Measurements from ENCODE around the gene APOL4. TPM values are rescaled to one million over a fixed set of nuclear protein-coding genes. Genes with fewer than 3 reads are reported as not detected.
A peak's percentile ranks its signal among the peaks of the same experiment; 100 is the strongest.

APOL4 gene
- total and polyA plus RNA-seq, 7 donors, result 1.2 to 14.0 (median 4.8) TPM

DNA sequence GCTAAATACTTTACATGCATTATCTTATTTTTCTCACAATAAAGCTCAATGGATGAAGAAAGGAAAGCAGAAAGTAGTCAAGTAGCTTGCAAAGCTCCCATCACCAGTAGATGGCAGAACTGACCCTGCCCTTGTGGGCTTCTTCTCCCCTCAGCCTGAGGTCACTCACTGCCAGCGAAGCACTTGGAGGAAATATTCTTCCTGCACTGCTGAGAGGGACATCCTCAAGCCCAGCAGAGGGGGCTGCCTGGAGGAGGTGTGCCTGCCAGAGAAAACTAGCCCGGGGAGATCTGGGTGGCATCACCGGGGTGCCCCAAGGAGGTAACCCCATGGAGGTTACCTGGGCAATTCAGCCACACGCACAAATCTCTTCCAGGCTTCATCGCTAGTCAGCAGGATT is 6.6 kb downstream of the APOL4 start:
- Histone ChIP-seq H3K4me1 (peaks cover 0 to 28% (median 3%) of the 10 kb centered on the region in 4 donors), H3K4me3 (no peak overlapping the region), H3K27me3 (no peaks in the 10 kb centered on the region), H3K36me3 (no peaks in the 10 kb centered on the region), H3K27ac (peak overlapping the region in 1 of 4 donors; percentile 18), H3K9me3 (no peaks in the 10 kb centered on the region)
- intact Hi-C loops (cut with DNase I), result loop anchor here (1.0 to 5.0 kb wide), 3 partner anchors 42 to 291 kb away; partner anchors contain the start of gene APOL2
- TF ChIP-seq, protein P1, sequence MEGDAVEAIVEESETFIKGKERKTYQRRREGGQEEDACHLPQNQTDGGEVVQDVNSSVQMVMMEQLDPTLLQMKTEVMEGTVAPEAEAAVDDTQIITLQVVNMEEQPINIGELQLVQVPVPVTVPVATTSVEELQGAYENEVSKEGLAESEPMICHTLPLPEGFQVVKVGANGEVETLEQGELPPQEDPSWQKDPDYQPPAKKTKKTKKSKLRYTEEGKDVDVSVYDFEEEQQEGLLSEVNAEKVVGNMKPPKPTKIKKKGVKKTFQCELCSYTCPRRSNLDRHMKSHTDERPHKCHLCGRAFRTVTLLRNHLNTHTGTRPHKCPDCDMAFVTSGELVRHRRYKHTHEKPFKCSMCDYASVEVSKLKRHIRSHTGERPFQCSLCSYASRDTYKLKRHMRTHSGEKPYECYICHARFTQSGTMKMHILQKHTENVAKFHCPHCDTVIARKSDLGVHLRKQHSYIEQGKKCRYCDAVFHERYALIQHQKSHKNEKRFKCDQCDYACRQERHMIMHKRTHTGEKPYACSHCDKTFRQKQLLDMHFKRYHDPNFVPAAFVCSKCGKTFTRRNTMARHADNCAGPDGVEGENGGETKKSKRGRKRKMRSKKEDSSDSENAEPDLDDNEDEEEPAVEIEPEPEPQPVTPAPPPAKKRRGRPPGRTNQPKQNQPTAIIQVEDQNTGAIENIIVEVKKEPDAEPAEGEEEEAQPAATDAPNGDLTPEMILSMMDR (IDR thresholded peaks at IDR 0.05), result peak; percentile 68 to 80 (median 75)
- TF ChIP-seq POLR2AphosphoS5 (IDR thresholded peaks at IDR 0.05), result no peak
- peak; percentile 88 for DNase-seq
- 46 to 52% methylated on average over 5 of the region's 5 CpGs for WGBS, 2 donors

DNA sequence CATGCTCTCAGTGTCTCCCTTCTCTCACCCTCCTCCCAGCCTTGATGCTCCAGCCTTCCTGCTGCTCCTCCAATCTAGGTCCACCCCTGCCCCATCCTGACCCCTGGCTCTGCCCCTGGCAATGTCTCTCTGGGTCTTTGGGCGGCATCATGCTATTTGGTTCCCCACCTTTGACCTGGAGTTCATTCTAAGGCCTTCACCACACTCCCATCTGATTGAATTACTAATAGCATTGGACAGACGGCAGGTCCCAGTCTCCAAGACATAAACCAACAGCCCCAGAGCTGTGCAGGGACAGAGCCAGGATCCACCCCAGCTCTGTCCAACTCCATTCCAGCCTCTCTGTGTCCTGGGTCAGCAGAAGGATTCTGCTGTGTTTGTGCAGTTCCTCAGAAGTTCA is 7.2 kb downstream of the APOL4 start:
- Histone ChIP-seq H3K9me3 (no peaks in the 10 kb centered on the region), H3K36me3 (no peaks in the 10 kb centered on the region), H3K27ac (no peak overlapping the region), H3K4me3 (no peak overlapping the region), H3K4me1 (peaks cover 0 to 28% (median 3%) of the 10 kb centered on the region in 4 donors), H3K27me3 (no peaks in the 10 kb centered on the region)
- WGBS, 2 donors, result 79 to 89% methylated on average over 2 of the region's 2 CpGs
- intact Hi-C loops (cut with DNase I), result loop anchor here (1.0 to 2.0 kb wide), 2 partner anchors 84 to 292 kb away; no protein-coding TSS in a partner anchor
- TF ChIP-seq, protein P1 (IDR thresholded peaks at IDR 0.05), result no peak
- no peak for TF ChIP-seq POLR2A (IDR thresholded peaks at IDR 0.05)
- no peak for TF ChIP-seq POLR2AphosphoS5 (IDR thresholded peaks at IDR 0.05)
- no peak for TF ChIP-seq EP300 (IDR thresholded peaks at IDR 0.05)
- DNase-seq, result no peak

DNA sequence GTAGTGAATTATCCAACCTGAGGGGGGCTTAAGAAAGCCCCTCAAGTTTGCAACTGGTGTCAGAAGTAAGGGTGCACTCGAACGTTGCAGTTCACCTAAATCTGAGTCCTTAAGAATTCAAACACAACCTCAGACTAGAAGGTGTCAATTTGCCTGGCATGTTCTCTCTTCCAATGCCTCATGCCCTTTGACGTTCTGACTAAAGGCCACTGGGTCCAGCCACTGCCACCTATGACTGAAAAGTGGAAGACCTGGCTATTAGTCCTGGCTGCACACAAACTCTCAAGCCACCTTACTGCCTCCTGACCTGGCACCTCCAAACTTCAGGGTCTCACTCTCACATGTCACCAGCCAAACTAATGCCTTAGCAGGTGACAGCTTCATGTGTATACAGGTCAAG is 8.0 kb downstream of the APOL4 start:
- WGBS, 2 donors, result 59 to 80% methylated on average over 3 of the region's 3 CpGs
- no peak for DNase-seq
- H3K4me1 ChIP-seq, result peaks cover 0 to 28% (median 3%) of the 10 kb centered on the region in 4 donors
- no peaks in the 10 kb centered on the region for H3K36me3 ChIP-seq
- H3K27me3 ChIP-seq, result no peaks in the 10 kb centered on the region
- no peak overlapping the region for H3K4me3 ChIP-seq
- intact Hi-C loops (cut with DNase I), result no loop called here
- no peaks in the 10 kb centered on the region for H3K9me3 ChIP-seq
- no peak overlapping the region for H3K27ac ChIP-seq
- TF ChIP-seq EP300 (IDR thresholded peaks at IDR 0.05), result no peak
- TF ChIP-seq POLR2A (IDR thresholded peaks at IDR 0.05), result no peak
- no peak for TF ChIP-seq POLR2AphosphoS5 (IDR thresholded peaks at IDR 0.05)
- TF ChIP-seq, protein P1 (IDR thresholded peaks at IDR 0.05), result no peak

DNA sequence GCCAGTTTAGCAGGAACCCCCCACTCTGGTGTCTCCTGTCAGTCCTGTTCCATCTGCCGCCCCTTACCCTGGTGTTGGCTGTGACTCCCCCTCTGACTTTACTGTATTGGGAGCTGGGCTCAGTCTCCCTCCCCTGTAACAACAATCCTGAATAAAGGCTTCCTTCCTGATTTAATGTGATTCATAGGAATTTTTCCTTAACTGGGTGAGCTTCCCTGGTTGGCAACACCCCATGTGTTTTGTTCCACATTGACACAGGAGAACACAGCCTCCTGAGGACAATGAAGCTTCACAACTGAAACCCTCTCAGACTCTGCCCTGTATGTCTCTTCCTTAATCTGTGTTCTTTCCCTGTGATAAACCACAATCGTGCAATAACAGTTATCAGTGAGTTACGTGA is 8.4 kb downstream of the APOL4 start:
- Histone ChIP-seq H3K4me1 (peaks cover 0 to 28% (median 3%) of the 10 kb centered on the region in 4 donors), H3K27me3 (no peaks in the 10 kb centered on the region), H3K27ac (no peak overlapping the region), H3K9me3 (no peaks in the 10 kb centered on the region), H3K4me3 (no peak overlapping the region), H3K36me3 (no peaks in the 10 kb centered on the region)
- WGBS, 2 donors, result 76 to 87% methylated on average over 3 of the region's 3 CpGs
- intact Hi-C loops (cut with DNase I), result no loop called here
- TF ChIP-seq, protein P1 (IDR thresholded peaks at IDR 0.05), result no peak
- TF ChIP-seq EP300 (IDR thresholded peaks at IDR 0.05) (no peak), POLR2AphosphoS5 (IDR thresholded peaks at IDR 0.05) (no peak)
- DNase-seq, result no peak

DNA sequence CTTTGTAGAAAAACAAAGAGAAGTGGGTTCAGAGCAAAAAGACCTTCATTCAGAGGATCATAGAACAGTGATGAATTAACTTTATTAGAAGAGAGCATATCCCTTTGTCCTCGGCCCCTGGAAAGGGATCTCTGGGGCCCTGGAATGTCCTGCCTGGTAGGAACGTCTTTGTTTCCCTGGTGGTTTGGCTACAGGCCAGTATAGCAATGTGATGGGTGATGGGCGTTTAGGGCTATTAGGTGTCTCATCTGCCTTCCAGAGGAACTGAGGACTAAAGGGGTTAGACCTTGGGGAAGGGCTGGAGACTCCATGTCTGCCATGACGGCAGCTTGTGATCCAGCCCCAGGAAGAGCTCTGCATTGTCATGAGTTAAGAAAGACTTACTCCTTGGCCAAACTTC is 9.1 kb downstream of the APOL4 start:
- Histone ChIP-seq H3K9me3 (no peaks in the 10 kb centered on the region), H3K27ac (peak overlapping the region in 1 of 4 donors; percentile 75), H3K4me3 (no peak overlapping the region), H3K36me3 (no peaks in the 10 kb centered on the region), H3K4me1 (peaks cover 0 to 25% (median under 1%) of the 10 kb centered on the region in 4 donors), H3K27me3 (no peaks in the 10 kb centered on the region)
- intact Hi-C loops (cut with DNase I), result no loop called here
- DNase-seq, result no peak
- 46 to 77% methylated on average over 4 of the region's 4 CpGs for WGBS, 2 donors
- no peak for TF ChIP-seq POLR2A (IDR thresholded peaks at IDR 0.05)
- TF ChIP-seq, protein P1 (IDR thresholded peaks at IDR 0.05), result no peak
- no peak for TF ChIP-seq EP300 (IDR thresholded peaks at IDR 0.05)
- no peak for TF ChIP-seq POLR2AphosphoS5 (IDR thresholded peaks at IDR 0.05)

Data from sigmoid colon (tissue), 7 donors.